HG02852 (cell line): ENCODE data around the gene ERI3.

Source experiments
- ATAC-seq: cut with Tn5 transposase; IDR thresholded peaks from one replicate; pipeline ENCODE4 v1.9.1; 2021; ENCODE audit warnings: mild to moderate bottlenecking, moderate library complexity; ENCODE audit not compliant: unreplicated experiment

ERI3 gene

DNA sequence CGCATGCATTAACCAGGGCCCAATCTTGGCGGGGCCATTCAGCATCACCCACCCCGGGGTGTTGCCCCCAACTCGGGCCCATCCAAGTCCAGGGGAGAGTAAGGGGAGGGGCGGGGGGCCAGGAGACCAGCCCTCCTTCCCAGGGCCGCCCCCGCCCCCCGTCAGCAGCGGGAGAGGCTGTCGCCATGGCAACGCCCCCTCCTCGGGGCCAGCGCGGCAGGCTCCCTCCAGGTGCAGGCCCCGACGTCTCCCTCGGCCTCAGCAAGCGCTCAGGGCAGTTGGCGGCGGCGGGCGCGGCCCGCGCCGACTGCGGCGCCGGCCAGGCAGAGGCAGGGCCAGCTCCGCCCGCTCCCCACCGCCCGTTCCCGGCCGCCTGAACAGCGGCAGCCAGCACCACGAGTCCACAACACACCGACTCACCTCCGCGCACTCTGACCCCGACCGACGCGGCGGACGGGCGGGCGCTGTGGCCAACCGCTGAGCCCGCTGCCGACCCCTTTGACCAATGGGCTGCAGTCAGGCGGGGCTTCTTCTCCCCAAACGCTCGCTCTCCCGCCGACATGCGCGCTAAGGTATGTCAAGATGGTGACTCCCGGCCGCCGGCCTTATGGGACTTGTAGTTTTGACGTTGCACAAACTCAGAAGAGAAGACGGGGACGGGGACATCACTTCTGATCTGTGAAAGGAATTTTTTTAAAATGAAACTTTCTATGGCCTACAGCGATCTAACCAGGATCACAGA lies at the start of gene ERI3:
Gene ERI3, minus strand, starts transcription at position 418 of the 742 bp plus-strand sequence. Its CDS starts 231 bp downstream, at position 187.
- ATAC-seq, result peak; percentile 99

DNA sequence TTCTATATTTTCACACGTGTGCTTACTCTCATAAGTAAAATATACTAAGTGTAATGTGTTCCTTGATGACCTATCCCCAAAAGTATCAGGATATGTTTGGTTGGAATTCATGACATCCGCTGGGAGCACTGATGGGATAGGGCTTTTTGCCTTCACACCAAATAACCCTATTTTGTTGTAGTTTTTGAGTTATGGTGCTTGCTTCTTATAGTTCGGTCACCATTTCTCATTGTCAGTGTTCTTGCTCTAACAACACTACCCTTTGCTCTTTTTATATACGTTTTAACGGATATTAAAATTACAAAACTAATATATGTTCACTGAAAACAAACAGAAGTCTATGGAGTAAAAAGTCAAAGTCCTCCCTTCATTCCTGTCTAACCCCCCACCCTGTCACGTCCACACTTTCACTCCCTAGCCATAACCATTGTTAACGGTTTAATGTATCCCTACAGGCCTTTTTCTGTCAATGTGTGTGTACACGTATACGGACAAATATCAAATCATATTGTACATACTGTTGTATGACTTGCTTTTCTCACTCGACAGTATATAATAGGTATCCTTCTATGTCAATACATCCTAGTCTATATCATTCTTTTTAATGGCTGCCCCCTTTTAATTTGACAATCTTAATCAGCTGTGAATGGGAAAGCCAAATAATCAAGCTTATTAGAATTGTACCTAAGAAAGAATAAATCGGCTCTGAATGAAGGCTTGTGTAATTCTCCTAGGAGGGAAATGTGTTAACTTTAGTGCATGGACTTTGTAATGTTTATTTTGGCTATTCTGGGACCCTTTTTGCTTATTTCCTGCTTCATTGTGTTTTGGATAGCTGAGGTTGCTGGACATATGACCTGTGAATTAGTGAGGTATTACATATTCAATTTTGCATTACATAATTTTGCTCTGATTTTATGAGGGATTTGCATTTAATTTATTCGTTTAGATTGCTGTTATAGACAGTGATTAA lies 46.5 kb upstream of the ERI3 start:
- no peak for ATAC-seq

DNA sequence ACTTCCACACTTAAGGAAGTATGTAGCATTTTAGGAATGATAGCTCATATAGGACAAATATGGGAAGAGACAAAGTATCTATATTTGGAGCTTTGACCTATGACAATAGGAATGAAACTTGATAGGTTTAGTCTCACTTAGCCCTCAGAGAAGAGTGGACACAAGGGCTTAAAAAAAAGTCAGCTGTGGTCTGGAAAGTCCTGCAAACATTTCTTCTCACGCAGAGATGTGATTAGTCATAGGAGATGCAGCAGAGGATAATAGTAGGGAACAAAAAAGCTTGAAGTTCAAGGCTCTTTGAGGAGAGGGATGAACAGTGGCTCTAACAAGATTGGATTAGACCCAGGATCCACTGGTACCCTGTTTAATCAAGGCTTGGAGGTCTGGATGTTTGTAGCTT lies 35.2 kb upstream of the ERI3 start:
- no peak for ATAC-seq

DNA sequence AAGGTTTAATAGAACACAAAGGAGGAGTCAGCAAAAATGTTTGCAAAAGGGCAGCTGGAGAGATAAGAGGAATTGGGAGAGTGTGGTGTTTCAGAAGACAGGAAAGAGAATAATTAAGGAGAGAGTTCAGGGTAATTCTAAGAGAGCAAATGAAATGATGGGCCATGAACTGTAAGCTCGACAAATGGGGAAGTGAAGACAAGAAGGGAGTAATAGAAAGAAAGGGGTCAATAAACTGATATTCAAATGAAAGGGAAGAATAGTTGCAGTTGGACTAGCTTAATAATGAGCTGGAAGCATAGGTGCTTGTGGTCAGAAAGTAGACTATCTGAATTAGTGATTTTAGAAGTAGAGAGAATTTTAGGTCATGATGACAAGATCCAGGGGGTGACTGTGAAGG lies 34.4 kb upstream of the ERI3 start:
- ATAC-seq, result no peak

- no peak for ATAC-seq
Observed at GRCh38 chr1:44388551-44388950, 33.5 kb upstream of the ERI3 start.

DNA sequence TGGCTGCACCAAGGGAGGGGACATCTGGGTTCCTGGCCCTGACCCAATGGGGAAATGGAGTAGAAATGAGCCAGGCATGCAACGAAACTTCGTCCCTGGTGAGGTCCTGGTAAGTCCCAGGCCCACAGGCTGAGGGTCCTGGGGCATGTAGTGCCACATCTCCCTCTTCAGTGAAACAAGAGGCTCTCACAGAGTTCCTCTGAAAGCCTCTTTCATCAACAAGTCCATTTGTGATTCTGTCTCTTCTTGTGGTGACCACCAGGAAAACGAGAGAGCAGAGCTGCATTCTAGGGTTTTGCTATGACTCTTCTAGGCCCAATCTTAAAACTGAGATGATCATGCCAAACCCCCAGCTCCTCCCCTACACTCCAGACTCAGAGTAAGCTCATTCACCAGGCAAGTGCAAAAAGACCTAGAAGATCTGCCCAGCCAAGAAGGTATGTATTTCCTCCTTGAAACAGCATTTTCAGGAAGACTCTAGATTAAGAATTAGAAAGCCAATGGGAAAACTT lies 25.7 kb upstream of the ERI3 start:
- ATAC-seq, result no peak

GRCh38 chr1:44377925-44378784 lies 23.1 kb upstream of the ERI3 start:
- no peak for ATAC-seq

- no peak for ATAC-seq
Observed at GRCh38 chr1:44375547-44375946, 20.5 kb upstream of the ERI3 start.

- ATAC-seq, result no peak
Observed at GRCh38 chr1:44371206-44371605, 16.1 kb upstream of the ERI3 start.

- ATAC-seq, result no peak
Observed at GRCh38 chr1:44368471-44369151, 13.6 kb upstream of the ERI3 start.

GRCh38 chr1:44367944-44368343 lies 12.9 kb upstream of the ERI3 start:
- ATAC-seq, result no peak

- ATAC-seq, result no peak
Observed at GRCh38 chr1:44366371-44366975, 11.4 kb upstream of the ERI3 start.

DNA sequence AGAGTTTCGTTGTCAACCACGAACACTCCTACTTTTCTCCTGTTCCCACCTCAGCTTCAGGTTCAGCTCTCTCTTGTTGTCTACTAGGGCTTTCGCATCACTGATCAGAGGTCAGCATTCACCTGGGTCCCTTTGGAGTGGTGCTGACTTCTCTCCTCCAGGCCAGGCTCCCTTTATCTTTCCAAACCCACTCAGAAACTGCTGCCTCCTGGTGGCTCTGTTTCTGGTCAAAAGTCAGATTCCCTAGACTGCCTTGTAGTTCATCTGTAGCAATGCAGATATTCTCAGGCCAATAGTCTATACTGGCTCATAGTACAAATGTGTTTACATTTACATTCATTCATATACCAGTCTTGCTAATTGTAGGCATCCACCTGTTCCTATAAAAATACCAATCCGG lies 6.4 kb upstream of the ERI3 start:
- ATAC-seq, result no peak

GRCh38 chr1:44359234-44359935 lies 4.3 kb upstream of the ERI3 start:
- ATAC-seq, result no peak

DNA sequence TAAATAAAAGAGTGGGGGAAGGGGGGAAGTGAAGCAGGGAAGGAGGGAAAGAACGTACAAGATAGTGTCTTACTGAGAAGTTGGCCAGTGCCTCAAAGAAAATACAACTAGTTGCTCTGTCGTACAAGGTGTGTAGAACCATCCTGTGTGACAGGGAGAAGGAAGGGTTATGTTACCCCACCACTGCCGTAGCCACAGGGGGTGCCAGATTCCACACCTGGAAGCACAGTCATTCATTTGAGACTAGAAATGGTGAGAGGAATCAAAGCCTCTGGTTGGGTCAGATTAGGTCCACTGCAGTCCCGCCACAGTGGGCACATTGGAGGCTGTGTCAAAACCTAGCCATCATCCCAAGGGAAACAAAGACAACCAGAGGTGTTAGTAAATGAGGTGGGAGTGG lies 2.7 kb upstream of the ERI3 start:
- no peak for ATAC-seq

- no peak for ATAC-seq
Observed at GRCh38 chr1:44355582-44356305, 687 bp upstream of the ERI3 start.

GRCh38 chr1:44354268-44354839 lies 703 bp downstream of the ERI3 start:
- no peak for ATAC-seq

DNA sequence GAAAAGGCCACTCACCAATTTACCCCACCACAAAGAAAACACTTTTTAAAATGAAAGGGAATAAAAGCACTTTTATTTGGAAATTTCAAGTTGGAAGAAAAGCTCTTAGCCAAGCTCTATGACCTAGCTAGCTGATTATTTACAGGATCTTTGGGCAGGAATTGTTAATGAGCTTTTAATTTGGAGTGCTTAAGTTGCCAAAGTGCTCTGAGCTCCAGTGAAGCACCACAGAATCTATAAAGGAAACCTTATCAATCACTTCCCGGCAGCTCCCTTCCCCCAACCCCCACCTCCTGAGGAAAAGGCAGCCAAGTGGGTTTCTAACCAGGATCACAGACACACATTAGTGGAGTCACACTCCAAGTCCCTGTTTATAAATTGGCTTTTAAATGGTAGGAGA lies 1.5 kb downstream of the ERI3 start:
- no peak for ATAC-seq
